GM18861 (cell line): ENCODE data around the gene TSR1.

Experiments used
- ATAC-seq: cut with Tn5 transposase; IDR thresholded peaks from one replicate; pipeline ENCODE4 v1.9.1; 2021; ENCODE audit not compliant: unreplicated experiment

The TSR1 gene

DNA sequence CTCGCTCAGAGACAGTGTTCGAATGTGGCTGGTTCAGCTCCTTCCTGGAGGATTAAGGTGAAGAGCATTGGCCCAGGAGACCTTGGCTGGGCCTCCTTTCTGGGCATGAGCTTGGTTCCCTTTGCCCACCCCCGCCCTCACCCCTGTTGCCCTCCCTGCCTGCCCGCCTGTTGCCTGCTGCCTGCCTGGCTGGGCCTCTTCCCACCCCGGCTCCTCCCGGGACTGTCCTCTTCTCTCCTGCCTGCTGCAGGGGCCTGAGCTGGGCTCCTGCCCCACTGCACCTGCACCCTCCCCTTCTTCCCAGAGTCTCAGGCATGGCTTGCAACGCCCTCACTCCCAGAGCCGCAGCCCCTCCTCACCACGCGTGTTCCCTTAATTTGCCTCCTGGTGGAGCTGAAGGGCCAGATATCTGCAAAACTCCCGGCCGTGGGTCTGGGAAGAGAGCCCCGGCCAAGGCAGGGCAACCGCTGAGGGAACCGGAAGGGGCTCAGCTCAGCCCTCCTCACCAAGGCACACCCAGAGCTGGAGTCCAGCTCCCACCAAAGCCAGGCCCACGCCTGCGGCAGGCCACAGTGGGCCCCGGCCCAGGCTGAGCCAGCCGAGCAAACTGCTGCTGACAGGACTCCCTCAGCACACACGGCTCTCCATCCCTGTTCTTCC, 33.4 kb upstream of the TSR1 start:
- ATAC-seq = no peak

DNA sequence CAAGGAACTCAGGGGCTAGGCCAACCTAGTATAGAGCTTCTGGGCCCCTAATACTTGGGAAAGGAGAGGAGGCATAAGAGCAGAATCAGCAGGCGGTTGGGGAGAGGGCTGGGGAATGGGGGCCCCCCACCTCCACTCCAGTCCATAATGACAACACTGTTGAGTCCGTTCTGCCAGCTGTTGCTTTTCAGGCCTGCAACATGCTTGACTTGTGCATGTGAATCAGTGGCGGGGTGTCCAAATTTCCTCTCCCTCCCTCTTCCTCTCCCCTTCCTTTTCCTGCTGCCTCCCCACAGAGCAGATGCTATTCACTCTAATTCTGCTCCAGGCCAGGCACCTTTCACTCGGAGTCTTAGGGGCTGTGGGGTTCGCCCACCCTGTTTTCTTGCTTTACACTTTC, 32.8 kb upstream of the TSR1 start:
- no peak for ATAC-seq

DNA sequence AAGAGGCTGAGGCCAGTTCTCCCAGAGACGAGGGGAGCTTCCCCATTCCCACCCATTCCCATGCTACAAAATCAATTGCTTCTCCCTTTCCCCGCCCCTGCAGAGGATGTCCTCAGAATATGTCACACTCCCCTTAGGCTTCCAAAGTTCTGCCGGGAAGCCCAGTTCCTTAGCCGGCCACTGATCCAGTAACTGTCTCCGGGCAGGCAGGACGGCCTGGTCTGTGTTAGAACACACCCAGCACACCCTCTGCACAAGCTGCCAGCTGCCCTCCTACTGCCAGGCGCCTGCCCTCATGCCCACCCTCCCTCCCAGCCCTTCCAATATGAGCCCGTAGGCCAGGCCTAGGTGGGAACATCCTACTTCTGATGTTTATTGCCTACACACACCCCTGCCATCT, 32.1 kb upstream of the TSR1 start:
- ATAC-seq = no peak

DNA sequence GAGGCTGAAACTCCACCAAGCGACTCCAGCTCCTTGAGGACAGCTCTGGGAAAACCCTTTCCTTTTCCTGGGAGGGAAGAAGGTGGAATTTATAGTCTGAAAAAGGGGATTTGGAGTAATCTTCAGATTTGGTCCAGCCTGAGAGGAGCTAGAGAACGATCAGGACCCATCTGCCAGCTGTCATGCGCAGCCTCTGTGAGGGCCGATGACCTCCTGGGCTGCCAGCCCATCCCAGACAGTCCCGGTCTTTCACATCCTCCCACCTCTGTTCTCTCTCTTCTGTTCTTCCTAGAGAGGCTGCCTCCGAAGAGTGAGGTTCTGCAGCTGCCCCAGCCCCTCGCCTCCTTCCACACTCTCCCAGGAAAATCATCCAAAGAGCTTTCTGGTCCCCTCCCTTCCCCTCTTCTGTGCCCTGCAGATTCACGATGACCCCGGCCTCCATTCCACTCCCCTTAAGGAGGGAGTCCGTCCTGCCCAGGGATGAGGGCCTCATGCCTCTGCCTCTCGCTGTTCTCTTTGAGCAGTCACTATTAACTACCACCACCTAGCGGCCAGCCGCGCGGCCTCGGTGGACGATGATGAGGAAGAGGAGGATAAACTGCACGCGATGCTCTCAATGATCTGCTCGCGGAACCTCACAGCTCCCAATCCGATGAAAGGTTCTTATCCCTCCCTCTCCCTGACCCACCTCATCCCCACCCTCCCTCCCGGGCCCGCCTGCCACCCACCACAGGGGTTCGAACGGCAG, 30.7 kb upstream of the TSR1 start:
- ATAC-seq = no peak

DNA sequence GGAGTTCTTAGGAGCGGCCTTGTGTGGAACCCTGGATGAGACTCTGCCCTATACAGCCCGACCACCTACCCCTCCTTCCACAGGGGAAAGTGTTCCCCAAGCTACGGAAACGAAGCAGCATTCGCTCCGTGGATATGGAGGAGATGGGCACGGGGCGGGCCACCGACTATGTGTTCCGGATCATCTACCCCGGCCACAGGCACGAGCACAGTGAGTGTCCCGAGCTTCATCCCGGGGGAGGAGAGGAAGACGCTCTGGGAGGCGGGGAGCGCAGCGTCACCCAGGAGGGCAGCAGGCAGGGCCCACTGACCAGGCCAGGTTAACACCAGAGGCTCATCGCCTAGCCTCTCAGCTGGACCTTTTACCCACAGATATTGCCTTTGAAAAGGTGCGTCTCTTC, 28.9 kb upstream of the TSR1 start:
- no peak for ATAC-seq

DNA sequence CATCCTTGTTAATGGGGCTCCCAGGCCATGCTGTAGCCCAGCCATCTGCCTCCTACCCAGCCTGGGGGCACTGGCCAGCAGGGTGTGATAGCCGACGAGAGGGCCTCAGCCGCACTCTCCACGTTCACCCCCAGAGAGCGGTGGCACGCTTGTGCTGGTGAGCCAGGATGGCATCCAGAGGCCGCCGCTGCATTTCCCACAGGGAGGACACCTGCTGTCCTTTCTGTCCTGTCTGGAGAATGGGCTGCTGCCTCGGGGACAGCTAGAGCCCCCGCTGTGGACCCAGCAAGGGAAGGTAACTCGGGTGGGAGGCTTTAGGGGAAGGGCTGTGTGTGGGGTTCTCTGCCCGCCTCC, 28.5 kb upstream of the TSR1 start:
- no peak for ATAC-seq

DNA sequence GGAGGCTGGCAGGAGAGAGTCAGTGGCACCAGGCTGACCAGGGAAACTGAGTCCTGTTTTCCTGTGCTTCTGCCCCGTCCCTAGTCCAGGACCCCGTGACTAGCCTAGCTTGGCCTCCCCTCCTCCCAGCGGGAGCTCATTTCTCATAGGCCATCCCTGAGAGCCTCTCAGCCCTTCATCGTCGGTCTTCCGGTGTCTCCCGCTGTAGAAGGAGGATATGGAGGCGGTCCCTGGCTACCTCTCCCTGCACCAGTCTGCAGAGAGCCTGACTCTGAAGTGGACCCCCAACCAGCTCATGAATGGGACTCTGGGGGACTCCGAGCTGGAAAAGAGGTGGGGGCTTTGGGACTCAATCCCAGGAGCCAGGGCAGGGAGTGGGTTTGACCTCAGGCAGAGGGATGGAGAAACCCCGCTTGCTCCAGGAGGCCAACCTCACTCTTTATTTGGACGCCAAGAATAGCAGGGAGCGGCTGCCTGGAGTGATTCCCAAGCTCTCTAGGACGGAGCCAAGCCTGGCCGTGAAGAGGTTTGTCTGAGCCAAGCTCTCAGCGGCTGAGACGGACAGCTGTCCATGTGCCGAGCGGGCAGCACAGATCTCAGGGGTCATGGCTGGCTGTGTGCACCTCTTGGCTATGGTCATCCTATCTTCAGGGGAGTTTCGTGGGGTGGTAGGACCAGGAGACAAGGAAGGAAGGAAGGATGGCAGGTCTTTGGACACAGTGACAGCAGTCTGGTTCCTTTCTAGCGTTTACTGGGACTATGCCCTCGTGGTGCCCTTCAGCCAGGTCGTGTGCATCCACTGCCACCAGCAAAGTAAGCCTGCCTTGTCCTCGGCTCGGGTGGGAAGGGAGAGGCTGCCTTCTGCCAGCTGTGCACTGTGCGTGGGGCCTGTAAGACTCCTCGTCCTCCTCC, 27.9 kb upstream of the TSR1 start:
- ATAC-seq = no peak

DNA sequence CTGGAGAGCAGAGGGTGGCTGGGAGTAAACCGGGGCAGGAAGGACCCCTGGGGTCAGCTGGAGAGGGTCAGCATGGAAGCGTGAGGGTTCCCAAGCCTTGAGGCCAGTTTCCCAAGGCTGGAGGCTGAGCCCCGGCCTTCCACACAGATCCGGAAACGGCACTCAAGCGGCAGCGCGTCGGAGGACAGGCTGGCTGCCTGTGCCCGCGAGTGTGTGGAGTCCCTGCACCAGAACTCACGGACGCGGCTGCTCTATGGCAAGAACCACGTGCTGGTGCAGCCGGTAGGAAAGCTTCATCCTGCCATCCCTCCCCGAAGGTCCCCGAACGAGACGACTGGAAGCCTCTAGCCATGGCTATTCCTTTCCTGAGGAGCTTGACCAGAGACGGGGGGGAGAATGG, 27.1 kb upstream of the TSR1 start:
- ATAC-seq = no peak

DNA sequence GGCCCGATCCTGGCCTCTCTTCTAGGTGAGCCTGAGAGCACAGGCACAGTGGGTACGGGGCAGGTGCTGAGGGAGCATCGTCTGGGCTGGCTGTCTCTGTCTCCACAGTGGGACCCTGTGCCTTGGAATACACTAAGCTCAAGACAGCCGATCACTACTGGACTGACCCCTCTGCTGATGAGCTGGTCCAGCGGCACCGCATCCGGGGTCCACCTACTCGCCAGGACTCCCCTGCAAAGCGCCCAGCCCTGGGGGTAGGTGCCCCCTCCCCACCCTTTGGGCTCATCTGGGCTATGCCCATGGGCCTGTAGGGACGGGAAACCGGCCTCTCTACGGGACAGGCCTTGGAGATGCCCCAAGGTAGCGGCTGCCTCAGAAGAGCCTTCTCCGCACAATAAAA, 26.6 kb upstream of the TSR1 start:
- ATAC-seq = no peak

DNA sequence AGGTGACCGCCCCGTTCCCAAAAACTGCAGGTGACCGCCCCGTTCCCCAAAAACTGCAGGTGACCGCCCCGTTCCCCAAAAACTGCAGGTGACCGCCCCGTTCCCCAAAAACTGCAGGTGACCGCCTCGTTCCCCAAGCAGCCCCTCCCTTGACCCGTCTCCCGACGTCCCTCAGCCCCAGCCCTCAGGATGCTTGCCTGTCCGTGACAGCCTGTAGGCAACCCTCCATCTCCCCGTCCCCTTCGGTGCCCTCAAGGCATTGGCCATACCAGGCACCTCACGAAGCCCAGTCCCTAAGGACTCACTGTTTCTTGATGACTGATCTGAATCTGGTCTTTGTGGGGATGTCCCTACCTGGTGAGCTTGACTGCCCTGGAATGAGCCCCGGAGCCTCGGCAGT, 26.2 kb upstream of the TSR1 start:
- ATAC-seq = no peak

DNA sequence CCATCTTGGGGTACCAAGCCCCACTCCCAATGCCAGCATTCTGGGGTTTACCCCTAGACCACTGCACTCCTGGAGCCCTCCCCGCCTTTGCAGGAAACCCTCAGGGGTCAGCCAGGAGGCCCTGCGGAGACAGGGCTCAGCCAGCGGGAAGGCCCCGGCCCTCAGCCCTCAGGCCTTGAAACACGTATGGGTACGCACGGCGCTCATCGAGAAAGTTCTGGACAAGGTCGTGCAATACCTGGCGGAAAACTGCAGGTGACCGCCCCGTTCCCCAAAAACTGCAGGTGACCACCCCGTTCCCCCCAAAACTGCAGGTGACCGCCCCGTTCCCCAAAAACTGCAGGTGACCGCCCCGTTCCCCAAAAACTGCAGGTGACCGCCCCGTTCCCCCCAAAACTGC, 25.8 kb upstream of the TSR1 start:
- ATAC-seq = no peak

DNA sequence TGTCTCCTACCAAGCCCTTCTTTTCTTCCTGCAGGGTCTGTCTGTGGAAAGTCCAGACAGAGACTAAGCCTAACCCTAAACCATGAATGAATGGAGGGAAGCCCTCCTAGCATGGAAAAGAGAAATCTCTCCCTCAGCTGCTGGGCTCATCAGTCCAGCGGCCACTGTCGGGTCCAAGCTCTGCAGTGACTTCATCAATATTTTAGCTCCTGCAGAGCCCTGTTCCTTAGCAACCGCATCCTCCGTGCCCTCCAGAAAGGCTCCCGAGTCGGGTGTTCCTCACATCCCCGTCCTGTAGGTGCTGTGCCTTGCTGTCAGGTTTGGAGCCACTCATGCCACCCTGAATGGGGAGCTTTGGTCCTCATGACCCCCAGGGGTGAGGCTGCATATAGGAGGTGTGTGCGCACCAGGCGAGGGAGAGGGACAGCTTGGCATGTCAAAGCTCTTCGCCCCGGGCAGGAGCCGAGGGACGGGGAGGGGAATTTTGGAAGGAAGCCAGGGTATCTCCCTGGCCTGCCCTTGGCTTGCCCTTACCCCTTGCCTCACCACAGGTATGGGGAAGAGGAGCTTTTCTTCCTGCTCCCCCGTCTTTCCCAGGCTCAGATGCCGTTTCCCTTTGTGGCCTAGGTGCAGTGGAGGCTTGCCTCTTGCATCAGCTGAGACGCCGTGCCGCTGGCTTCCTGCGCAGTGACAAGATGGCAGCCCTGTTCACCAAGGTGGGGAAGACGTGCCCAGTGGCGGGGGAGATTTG, 24.9 kb upstream of the TSR1 start:
- no peak for ATAC-seq

DNA sequence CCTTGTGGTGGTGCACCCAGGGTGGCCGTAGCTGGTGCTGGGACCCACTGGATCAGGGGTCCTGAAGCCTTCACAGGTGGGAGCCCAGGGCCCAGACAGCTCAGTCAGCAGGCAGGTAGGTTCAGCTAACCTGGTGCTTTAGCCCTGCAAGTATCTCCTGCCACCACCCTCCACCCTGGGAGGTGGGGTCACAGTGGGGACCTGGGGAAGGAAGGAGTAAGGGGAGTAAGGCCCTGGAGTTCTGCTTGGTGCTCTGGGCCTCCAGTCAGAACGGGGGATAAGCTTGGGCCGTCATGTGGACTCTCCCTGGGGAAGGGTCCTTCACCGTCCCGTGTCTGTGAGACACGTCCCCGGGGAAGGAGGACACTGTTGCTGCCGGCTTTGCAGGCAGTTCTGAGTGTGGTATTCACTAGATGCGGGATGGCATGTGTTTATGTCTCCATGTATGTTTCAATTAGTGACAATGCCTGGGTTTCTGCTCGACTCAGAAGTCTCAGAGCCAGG, 21.7 kb upstream of the TSR1 start:
- no peak for ATAC-seq

DNA sequence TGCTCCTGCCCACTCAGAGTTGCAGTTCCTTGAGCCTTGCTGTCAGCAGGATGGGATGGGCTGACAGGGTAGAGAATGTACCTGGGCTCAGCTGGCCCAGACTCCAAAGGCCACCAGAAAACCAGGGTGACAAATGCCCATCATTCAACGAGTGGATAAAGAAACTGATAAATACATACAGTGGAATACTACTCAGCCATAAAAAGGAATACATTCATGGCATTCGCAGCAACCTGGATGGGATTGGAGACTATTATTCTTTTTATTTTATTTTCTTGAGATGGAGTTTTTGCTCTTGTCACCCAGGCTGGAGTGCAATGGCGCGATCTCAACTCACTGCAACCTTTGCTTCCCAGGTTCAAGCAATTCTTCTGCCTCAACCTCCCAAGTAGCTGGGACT, 21.0 kb upstream of the TSR1 start:
- no peak for ATAC-seq

DNA sequence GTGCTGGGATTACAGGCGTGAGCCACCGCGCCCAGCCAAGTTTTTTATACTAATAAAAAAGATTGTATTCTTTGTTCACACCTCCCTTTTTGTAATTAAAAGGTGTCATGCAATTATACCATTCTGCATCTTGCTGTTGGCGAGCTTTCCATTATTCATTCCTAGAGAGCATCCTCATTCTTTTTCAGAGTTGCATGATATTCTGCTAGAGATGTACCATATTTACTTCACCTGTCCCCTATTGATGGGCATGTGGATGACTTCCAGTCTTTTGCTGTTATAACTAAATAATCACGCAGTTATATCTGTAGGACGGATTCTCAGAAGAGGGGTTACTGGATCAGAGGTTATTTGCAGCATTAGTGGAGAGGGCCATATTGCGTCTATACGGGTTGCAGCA, 18.1 kb upstream of the TSR1 start:
- no peak for ATAC-seq

DNA sequence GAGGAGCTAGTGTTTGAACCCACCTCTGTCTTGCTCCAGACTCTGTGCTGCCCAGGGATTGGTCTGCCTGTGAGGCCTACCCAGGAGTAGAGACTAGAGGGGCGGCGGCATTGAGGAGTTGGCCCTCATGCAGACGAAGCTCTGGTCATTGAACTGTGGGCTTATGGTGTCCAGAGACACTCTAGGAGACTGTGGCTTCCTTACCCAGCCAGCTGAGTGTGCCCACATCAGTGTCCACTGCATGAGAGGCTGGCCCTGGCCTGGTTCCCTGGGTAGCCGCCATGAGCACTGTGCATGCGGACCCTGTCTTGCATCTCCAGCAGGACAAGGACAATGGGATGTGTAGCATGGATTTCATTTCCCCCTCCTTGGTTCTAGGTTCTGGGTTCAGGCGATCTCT, 15.0 kb upstream of the TSR1 start:
- ATAC-seq = no peak

DNA sequence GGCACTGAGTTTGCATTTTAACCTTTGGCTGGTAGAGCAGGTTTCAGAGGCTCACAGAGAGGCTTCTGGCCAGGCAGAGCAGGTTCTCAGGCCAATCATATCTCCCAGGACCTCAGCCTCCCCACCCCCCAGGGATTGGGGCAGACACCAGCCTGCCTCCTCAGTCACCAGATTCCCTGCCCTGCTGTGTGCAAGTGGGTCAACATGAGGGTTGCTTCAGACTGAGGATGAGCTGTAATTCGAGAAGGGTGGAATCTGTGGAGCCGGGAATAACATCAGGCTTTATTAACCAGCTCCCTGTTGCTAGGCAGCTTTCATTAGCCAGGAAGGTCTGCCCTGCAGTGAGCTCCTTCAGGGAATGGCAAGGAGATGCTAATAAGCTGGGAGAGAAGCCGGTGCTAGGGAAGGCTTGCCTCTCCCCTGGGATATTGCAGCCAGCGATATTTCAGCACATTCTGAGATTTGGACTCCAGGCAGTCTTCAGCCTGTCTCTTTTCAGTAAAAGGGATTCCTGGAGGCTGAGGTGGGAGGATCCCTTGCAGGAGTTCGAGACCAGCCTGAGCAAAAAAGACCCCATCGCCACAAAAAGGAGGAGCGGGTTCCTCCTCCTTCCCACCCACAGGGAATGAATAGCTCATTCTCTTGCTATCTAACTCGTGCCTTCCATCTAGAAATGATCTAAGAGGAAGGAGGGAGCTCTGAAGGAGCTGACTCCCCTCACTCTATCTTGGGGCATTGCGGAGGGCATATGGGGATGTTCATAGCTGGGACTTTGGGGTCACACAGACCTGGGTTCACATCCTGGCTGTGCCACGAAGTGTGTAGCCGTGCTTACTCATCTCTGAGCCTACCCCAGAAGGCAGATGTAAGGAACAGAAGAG, 11.8 kb upstream of the TSR1 start:
- ATAC-seq = no peak

DNA sequence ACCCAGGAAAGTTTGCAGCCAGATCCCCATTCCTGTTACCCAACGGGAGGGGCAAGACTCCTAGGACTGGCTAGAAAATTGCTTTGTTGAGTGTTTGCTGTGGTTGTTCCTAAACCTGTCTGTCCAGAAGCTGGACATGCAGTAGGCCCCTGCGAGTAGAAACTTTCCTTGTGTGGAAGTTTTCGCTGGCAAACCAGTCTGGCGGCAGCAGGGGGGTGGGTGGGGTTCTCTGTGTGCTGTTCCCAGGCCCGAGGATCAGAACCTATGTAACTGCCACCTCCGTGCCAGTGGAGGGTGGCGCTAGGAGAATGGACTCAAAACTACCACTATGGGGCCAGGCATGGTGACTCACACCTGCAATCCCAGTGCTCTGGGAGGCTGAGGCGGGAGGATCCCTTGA, 10.2 kb upstream of the TSR1 start:
- ATAC-seq = no peak

DNA sequence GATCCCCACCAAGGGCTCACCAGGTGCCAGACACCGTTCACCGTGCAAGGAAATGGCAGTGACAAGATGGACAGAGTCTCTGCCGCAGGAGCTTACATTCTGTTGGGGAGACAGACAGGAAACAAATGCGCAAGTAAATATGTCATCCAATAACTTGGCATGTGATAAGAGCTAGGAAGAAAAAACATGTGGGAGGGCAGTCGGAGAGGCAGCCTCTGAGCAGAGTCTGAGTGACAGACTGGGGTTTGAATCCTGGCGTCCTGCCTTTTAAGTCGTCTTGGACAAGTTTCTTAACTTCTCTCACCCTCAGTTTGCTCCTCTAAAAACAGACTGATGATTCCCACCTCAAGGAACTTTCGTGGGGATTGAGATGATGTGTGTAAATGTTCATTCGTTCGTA, 8.3 kb upstream of the TSR1 start:
- ATAC-seq = no peak

DNA sequence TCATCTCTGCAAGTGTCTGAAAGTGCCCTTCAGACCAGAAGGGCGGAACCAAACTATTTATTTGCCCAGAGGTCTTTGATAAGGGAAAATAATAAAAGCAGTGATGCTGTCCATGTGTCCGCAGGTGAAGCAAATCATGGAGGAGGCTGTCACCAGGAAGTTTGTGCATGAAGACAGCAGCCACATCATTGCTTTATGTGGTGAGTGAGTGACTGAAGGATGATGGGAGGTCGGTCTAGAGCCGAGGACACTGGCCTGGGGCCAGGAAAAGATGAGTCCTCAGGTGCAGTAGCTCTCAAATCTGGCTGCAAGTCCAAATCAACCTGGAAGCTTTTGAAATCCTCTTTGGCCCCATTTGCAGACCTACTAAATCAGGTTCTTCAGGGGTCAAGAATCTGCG, 7.2 kb upstream of the TSR1 start:
- ATAC-seq = no peak
